Ishikawa (cell line): Measurements from ENCODE around the gene ZW10.

Source experiments
- CEBPB ChIP-seq: IDR thresholded peaks from 2 replicates; pipeline ENCODE4 v1.6.1; 2012
- CREB1 ChIP-seq: IDR thresholded peaks from 2 replicates; pipeline ENCODE4 v1.6.1; 2012; ENCODE audit warnings: low read depth
- EGR1 ChIP-seq: IDR thresholded peaks from 2 replicates; pipeline ENCODE4 v1.6.1; 2012
- EP300 ChIP-seq: IDR thresholded peaks from 2 replicates; pipeline ENCODE4 v1.6.1; 2012; ENCODE audit warnings: borderline replicate concordance
- FOXM1 ChIP-seq: IDR thresholded peaks from 2 replicates; pipeline ENCODE4 v1.6.1; 2012; ENCODE audit warnings: low read depth, borderline replicate concordance
- NFIC ChIP-seq: IDR thresholded peaks from 2 replicates; pipeline ENCODE4 v1.6.1; 2012
- RAD21 ChIP-seq: IDR thresholded peaks from 2 replicates; pipeline ENCODE4 v1.6.1; 2012; ENCODE audit warnings: low read depth
- REST ChIP-seq: IDR thresholded peaks from 2 replicates; pipeline ENCODE4 v1.6.1; 2012; ENCODE audit warnings: low read depth, mild to moderate bottlenecking
- TAF1 ChIP-seq: IDR thresholded peaks from 2 replicates; pipeline ENCODE4 v1.6.1; 2012; ENCODE audit warnings: low read depth, mild to moderate bottlenecking
- TCF12 ChIP-seq: IDR thresholded peaks from 2 replicates; pipeline ENCODE4 v1.6.1; 2012; ENCODE audit warnings: low read depth
- TEAD4 ChIP-seq: IDR thresholded peaks from 2 replicates; pipeline ENCODE4 v1.6.1; 2012
- YY1 ChIP-seq: IDR thresholded peaks from 2 replicates; pipeline ENCODE4 v1.6.1; 2012; ENCODE audit warnings: low read depth
- ZBTB7A ChIP-seq: IDR thresholded peaks from 2 replicates; pipeline ENCODE4 v1.6.1; 2012; ENCODE audit warnings: low read depth
- TF ChIP-seq, protein P1 (sequence below): IDR thresholded peaks from 2 replicates; pipeline ENCODE4 v1.6.1; 2012
- TF ChIP-seq, protein P2 (sequence below): IDR thresholded peaks from 2 replicates; pipeline ENCODE4 v1.6.1; 2012

ZW10 gene

DNA sequence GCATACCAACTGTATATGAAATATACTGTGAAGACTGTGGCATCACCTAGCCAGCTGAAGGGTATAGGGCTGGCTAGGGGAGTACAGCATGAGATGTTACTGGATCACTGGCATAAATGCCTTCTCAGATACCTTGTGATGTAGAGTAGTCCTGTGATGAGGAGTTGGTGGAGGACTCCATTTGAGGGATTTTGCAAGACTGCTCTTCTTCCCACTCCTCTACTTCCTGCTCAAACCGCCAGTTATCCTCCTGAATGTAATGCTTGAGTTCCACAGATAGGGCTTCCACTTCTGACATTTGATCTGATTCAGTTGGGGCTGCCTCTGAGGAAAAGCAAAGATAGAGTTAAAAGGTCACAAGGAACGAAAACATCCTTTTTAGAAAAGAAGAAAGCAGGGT, 35.4 kb upstream of the ZW10 start:
- TF ChIP-seq CEBPB (no peak), REST (no peak), TCF12 (no peak), CREB1 (no peak), YY1 (no peak), EGR1 (no peak), TAF1 (no peak), RAD21 (no peak), ZBTB7A (no peak)
- TF ChIP-seq, protein P1, sequence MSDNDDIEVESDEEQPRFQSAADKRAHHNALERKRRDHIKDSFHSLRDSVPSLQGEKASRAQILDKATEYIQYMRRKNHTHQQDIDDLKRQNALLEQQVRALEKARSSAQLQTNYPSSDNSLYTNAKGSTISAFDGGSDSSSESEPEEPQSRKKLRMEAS, result no peak

GRCh38 chr11:113806406-113806805, 32.9 kb upstream of the ZW10 start:
- no peak for TF ChIP-seq ZBTB7A
- TF ChIP-seq RAD21, result peak; percentile 20; the same call in 1 of the 2 replicates
- no peak for TF ChIP-seq TEAD4
- TF ChIP-seq CEBPB, result no peak
- TF ChIP-seq EP300, result no peak
- no peak for TF ChIP-seq EGR1

GRCh38 chr11:113805640-113806039, 32.1 kb upstream of the ZW10 start:
- TF ChIP-seq NFIC, result no peak
- TF ChIP-seq RAD21, result no peak

GRCh38 chr11:113802621-113803020, 29.1 kb upstream of the ZW10 start:
- TF ChIP-seq CEBPB, result no peak
- TF ChIP-seq NFIC, result no peak
- TF ChIP-seq REST, result no peak
- TF ChIP-seq EGR1, result no peak
- TF ChIP-seq TCF12, result no peak

DNA sequence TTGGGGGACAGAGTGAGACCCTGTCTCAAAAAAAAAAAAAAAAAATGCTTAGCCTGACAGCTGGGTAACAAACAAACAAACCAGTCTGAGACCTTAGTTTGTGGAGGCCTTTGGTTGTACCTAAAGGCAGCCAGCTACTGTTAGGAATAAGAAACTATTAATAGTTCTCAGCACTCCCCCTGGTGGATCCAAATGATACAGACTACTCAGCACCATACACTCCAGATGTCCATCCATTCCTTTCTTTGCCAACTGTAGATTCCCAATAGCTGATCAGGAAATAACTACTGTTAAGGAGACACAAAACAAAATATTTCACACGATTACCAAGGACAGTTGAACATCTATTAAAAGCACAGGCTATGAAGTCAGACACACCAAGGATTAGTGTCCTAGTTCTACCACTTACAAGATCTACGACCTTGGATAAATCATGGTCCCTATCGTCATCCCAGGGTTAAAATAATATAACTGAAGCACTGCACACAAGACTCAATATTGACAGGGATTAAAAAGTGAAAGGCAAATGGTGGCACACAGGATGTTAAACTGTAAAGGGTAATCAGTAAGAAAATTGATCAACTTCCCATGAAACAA, 23.3 kb upstream of the ZW10 start:
- TF ChIP-seq ZBTB7A, result no peak
- TF ChIP-seq REST, result no peak
- TF ChIP-seq, protein P1, result no peak
- no peak for TF ChIP-seq TEAD4
- TF ChIP-seq TAF1, result no peak
- TF ChIP-seq RAD21, result peak; percentile 31; the same call in 1 of the 2 replicates
- no peak for TF ChIP-seq YY1
- TF ChIP-seq, protein P2, sequence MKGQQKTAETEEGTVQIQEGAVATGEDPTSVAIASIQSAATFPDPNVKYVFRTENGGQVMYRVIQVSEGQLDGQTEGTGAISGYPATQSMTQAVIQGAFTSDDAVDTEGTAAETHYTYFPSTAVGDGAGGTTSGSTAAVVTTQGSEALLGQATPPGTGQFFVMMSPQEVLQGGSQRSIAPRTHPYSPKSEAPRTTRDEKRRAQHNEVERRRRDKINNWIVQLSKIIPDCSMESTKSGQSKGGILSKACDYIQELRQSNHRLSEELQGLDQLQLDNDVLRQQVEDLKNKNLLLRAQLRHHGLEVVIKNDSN, result no peak

DNA sequence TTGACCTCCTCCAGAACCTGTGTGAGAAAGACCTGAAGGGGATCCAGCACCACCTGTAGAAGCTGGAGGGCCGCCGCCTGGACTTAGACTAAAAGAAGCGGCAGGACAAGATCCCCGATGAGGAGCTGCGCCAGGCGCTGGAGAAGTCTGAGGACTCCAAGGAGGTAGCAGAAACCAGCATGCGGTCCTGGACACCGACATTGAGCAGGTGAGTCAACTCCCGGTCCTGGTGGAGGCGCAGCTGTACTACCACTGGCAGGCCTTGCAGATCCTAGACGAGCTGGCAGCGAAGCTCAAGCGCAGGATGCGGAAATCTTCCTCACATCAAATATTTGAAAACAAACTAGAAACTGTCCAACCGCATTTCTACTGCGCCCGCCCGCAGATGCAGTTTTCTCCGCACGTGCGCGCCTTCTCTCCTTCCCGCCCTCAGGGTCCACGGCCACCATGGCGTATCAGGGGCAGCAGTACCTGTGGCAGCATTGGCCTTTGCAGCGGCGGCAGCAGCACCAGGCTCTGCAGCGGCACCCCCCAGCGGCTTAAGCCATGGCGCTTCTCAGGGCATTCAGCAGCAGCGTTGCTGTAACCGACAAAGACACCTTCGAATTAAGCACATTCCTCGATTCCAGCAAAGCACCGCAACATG, 16.3 kb upstream of the ZW10 start:
- TF ChIP-seq CREB1 (no peak), ZBTB7A (no peak), NFIC (no peak), TAF1 (no peak), CEBPB (no peak), REST (no peak), TCF12 (no peak), EGR1 (no peak), FOXM1 (no peak), TEAD4 (no peak)
- TF ChIP-seq, protein P2, result no peak
